Measurements from ENCODE around the gene ALG6. TPM values are rescaled to one million over a fixed set of nuclear protein-coding genes. Genes with fewer than 3 reads are reported as not detected.

Gene ALG6
- total and polyA plus RNA-seq, 2 of the 13 experiments (the other 11 are each of a cell fraction or from before 2014, with no cell fraction given) = 6.8 to 8.1 TPM

DNA sequence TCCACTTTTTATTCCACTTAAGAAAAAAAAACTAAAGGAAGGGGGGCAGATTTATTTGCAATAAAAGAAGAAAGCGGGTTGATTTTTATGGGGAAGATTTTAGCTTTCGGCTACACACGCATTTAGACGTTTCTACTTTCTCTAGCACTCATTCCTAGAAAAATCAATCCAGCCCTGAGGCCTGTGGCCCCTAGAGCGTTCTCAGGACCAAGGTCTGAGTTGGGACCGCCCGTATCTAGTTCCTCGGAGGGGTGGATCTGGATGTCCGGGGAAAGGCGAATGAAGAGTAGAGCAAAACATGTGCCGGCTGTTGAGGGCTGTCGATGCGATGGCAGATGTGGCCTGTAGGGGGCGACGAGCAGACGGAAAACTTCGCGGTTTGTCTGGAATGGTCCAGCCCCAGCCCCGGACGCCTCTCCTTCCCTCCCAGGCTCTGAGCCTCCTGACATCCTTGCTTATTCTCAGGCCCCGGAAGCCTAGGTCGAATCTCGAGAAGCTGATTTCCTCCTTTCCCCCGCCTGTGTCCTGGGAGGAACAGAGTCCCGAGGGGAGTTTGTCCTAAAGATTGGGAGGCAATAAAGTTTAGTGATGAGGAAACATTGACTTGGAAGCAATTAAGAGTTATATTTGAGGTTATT lies 39.9 kb upstream of the ALG6 start (continued):
- TF ChIP-seq, protein P1, sequence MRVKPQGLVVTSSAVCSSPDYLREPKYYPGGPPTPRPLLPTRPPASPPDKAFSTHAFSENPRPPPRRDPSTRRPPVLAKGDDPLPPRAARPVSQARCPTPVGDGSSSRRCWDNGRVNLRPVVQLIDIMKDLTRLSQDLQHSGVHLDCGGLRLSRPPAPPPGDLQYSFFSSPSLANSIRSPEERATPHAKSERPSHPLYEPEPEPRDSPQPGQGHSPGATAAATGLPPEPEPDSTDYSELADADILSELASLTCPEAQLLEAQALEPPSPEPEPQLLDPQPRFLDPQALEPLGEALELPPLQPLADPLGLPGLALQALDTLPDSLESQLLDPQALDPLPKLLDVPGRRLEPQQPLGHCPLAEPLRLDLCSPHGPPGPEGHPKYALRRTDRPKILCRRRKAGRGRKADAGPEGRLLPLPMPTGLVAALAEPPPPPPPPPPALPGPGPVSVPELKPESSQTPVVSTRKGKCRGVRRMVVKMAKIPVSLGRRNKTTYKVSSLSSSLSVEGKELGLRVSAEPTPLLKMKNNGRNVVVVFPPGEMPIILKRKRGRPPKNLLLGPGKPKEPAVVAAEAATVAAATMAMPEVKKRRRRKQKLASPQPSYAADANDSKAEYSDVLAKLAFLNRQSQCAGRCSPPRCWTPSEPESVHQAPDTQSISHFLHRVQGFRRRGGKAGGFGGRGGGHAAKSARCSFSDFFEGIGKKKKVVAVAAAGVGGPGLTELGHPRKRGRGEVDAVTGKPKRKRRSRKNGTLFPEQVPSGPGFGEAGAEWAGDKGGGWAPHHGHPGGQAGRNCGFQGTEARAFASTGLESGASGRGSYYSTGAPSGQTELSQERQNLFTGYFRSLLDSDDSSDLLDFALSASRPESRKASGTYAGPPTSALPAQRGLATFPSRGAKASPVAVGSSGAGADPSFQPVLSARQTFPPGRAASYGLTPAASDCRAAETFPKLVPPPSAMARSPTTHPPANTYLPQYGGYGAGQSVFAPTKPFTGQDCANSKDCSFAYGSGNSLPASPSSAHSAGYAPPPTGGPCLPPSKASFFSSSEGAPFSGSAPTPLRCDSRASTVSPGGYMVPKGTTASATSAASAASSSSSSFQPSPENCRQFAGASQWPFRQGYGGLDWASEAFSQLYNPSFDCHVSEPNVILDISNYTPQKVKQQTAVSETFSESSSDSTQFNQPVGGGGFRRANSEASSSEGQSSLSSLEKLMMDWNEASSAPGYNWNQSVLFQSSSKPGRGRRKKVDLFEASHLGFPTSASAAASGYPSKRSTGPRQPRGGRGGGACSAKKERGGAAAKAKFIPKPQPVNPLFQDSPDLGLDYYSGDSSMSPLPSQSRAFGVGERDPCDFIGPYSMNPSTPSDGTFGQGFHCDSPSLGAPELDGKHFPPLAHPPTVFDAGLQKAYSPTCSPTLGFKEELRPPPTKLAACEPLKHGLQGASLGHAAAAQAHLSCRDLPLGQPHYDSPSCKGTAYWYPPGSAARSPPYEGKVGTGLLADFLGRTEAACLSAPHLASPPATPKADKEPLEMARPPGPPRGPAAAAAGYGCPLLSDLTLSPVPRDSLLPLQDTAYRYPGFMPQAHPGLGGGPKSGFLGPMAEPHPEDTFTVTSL (CRISPR knock-in tag; IDR thresholded peaks at IDR 0.05; ENCODE audit: borderline replicate concordance) = no peak
- TF ChIP-seq SNAI1 (CRISPR knock-in tag; IDR thresholded peaks at IDR 0.05; ENCODE audit: borderline replicate concordance) (no peak), RBM22 (optimal IDR thresholded peaks at IDR 0.05; ENCODE audit: low read length) (no peak), RCOR2 (CRISPR knock-in tag; IDR thresholded peaks at IDR 0.05) (no peak), ZKSCAN1 (IDR thresholded peaks at IDR 0.05; ENCODE audit: low read length) (no peak), EZH2 (conservative IDR thresholded peaks at IDR 0.05; ENCODE audit: low read depth, low read length) (peak; percentile 68; the same call in 1 of the 2 replicates), KDM2A (CRISPR knock-in tag; IDR thresholded peaks at IDR 0.05; ENCODE audit: borderline replicate concordance, low read depth) (peak; percentile 40; the same call in 1 of the 2 replicates), ONECUT2 (CRISPR knock-in tag; IDR thresholded peaks at IDR 0.05) (no peak), ZIK1 (CRISPR knock-in tag; IDR thresholded peaks at IDR 0.05; ENCODE audit: borderline replicate concordance, low read depth) (no peak), PRMT3 (CRISPR knock-in tag; IDR thresholded peaks at IDR 0.05; ENCODE audit: borderline replicate concordance, low read depth) (no peak), ZNF790 (CRISPR knock-in tag; IDR thresholded peaks at IDR 0.05; ENCODE audit: borderline replicate concordance) (no peak), XRCC5 (optimal IDR thresholded peaks at IDR 0.05; ENCODE audit: low read length) (peak; percentile 81), NFIC (IDR thresholded peaks at IDR 0.05; ENCODE audit: low read length) (no peak), STAG1 (CRISPR knock-in tag; IDR thresholded peaks at IDR 0.05) (peak; percentile 66)
- TF ChIP-seq, protein P2, sequence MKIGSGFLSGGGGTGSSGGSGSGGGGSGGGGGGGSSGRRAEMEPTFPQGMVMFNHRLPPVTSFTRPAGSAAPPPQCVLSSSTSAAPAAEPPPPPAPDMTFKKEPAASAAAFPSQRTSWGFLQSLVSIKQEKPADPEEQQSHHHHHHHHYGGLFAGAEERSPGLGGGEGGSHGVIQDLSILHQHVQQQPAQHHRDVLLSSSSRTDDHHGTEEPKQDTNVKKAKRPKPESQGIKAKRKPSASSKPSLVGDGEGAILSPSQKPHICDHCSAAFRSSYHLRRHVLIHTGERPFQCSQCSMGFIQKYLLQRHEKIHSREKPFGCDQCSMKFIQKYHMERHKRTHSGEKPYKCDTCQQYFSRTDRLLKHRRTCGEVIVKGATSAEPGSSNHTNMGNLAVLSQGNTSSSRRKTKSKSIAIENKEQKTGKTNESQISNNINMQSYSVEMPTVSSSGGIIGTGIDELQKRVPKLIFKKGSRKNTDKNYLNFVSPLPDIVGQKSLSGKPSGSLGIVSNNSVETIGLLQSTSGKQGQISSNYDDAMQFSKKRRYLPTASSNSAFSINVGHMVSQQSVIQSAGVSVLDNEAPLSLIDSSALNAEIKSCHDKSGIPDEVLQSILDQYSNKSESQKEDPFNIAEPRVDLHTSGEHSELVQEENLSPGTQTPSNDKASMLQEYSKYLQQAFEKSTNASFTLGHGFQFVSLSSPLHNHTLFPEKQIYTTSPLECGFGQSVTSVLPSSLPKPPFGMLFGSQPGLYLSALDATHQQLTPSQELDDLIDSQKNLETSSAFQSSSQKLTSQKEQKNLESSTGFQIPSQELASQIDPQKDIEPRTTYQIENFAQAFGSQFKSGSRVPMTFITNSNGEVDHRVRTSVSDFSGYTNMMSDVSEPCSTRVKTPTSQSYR (CRISPR knock-in tag; IDR thresholded peaks at IDR 0.05; ENCODE audit: borderline replicate concordance) = no peak
- TF ChIP-seq, protein P3, sequence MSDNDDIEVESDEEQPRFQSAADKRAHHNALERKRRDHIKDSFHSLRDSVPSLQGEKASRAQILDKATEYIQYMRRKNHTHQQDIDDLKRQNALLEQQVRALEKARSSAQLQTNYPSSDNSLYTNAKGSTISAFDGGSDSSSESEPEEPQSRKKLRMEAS (IDR thresholded peaks at IDR 0.05) = peak; percentile 57
- TF ChIP-seq, protein P4, sequence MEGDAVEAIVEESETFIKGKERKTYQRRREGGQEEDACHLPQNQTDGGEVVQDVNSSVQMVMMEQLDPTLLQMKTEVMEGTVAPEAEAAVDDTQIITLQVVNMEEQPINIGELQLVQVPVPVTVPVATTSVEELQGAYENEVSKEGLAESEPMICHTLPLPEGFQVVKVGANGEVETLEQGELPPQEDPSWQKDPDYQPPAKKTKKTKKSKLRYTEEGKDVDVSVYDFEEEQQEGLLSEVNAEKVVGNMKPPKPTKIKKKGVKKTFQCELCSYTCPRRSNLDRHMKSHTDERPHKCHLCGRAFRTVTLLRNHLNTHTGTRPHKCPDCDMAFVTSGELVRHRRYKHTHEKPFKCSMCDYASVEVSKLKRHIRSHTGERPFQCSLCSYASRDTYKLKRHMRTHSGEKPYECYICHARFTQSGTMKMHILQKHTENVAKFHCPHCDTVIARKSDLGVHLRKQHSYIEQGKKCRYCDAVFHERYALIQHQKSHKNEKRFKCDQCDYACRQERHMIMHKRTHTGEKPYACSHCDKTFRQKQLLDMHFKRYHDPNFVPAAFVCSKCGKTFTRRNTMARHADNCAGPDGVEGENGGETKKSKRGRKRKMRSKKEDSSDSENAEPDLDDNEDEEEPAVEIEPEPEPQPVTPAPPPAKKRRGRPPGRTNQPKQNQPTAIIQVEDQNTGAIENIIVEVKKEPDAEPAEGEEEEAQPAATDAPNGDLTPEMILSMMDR (CRISPR knock-in tag; IDR thresholded peaks at IDR 0.05) = peak; percentile 88
- TF ChIP-seq, protein P5, sequence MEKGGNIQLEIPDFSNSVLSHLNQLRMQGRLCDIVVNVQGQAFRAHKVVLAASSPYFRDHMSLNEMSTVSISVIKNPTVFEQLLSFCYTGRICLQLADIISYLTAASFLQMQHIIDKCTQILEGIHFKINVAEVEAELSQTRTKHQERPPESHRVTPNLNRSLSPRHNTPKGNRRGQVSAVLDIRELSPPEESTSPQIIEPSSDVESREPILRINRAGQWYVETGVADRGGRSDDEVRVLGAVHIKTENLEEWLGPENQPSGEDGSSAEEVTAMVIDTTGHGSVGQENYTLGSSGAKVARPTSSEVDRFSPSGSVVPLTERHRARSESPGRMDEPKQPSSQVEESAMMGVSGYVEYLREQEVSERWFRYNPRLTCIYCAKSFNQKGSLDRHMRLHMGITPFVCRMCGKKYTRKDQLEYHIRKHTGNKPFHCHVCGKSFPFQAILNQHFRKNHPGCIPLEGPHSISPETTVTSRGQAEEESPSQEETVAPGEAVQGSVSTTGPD (CRISPR knock-in tag; IDR thresholded peaks at IDR 0.05) = no peak
